GM10248 (cell line): Measurements from ENCODE around the gene NRP2.

Source experiments
- CTCF ChIA-PET: fragments of 300-600 bp; sonication (Branson Sonifier 250); formaldehyde crosslinking; extraction: SDS; loops from one replicate; lab custom pipeline; 2021; ENCODE audit warnings: antibody characterized with exemption; lab: Yijun Ruan, JAX
- POLR2A ChIA-PET: fragments of 350-650 bp; sonication (Branson Sonifier 250); formaldehyde crosslinking; extraction: SDS; loops from one replicate; lab custom pipeline; 2020; ENCODE audit warnings: antibody characterized with exemption; lab: Yijun Ruan, JAX
- DNase-seq: peaks from one replicate; pipeline ENCODE4 v3.0.0; 2012; ENCODE audit errors: extremely low spot score
- CTCF ChIP-seq: IDR thresholded peaks from 2 replicates; pipeline ENCODE4 v1.5.1; 2012; ENCODE audit warnings: mild to moderate bottlenecking, low read depth; ENCODE audit errors: extremely low read depth, missing control alignments, control extremely low read depth

The NRP2 gene

GRCh38 chr2:205759732-205760131, 77.4 kb downstream of the NRP2 start:
- CTCF ChIA-PET = interaction anchor here (2.2 kb wide), 1 partner anchor 16 kb away, joined by 9 read pairs; no protein-coding TSS in a partner anchor
- TF ChIP-seq CTCF = no peak
- POLR2A ChIA-PET = no interaction called here
- DNase-seq = no peak

GRCh38 chr2:205760157-205760556, 77.9 kb downstream of the NRP2 start:
- no peak for TF ChIP-seq CTCF
- CTCF ChIA-PET = interaction anchor here (2.2 kb wide), 1 partner anchor 15 kb away, joined by 9 read pairs; no protein-coding TSS in a partner anchor
- POLR2A ChIA-PET = no interaction called here
- no peak for DNase-seq

GRCh38 chr2:205761421-205761820, 79.1 kb downstream of the NRP2 start:
- no peak for TF ChIP-seq CTCF
- CTCF ChIA-PET = interaction anchor here (0.7 to 1.3 kb wide), 2 partner anchors 8 to 165 kb away, joined by 3 to 6 read pairs; no protein-coding TSS in a partner anchor
- POLR2A ChIA-PET = no interaction called here
- no peak for DNase-seq

GRCh38 chr2:205762881-205763280, 80.6 kb downstream of the NRP2 start:
- TF ChIP-seq CTCF = no peak
- ChIA-PET POLR2A (no interaction called here), CTCF (no interaction called here)
- no peak for DNase-seq

GRCh38 chr2:205763708-205764211, 81.5 kb downstream of the NRP2 start:
- TF ChIP-seq CTCF = peak; percentile 38
- DNase-seq = peak; percentile 46
- ChIA-PET POLR2A (no interaction called here), CTCF (no interaction called here)

- no peak for TF ChIP-seq CTCF
- POLR2A ChIA-PET = no interaction called here
- DNase-seq = no peak
- CTCF ChIA-PET = interaction anchor here (1.6 kb wide), 1 partner anchor 9 kb away, joined by 4 read pairs; no protein-coding TSS in a partner anchor
These were observed 82.0 kb downstream of the NRP2 start for GRCh38 chr2:205764270-205764746.
